C1 segment of cervical spinal cord (tissue), 14 donors: ENCODE measurements around the gene MACROD2.

ENCODE experiments used
- DNase-seq, 14 donors: peaks; one replicate each; lab custom pipeline; 2025; lab: John Stamatoyannopoulos, UW

Gene MACROD2

GRCh38 chr20:14522595-14522994, 527.3 kb downstream of the MACROD2 start:
- DNase-seq, result no peak

GRCh38 chr20:14523090-14523489, 527.8 kb downstream of the MACROD2 start:
- DNase-seq, result no peak

DNA sequence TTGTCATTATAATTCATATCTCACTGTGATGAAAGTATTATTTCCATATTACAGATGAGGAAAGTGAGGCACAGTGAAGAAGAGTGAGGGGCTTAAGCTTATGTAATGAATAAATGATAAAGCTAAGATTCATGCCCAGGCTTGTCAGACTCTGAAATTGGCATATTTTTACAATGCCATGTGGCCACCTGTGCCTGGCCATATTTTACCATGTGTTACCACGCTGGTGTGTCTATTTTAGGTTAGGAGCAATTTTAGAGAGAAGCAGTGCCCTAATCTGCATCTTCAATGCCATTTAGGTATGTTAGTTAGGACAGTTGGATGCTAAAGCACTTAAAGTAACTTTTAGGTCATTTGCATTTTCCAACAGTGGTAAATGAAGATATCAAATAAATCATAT, 530.1 kb downstream of the MACROD2 start:
- DNase-seq, result peak in 1 of 14 donors; percentile 84

GRCh38 chr20:14526891-14527290, 531.6 kb downstream of the MACROD2 start:
- peak in 2 of 14 donors; percentile 4 to 91 for DNase-seq

GRCh38 chr20:14531786-14532185, 536.5 kb downstream of the MACROD2 start:
- DNase-seq, result peak in 1 of 14 donors; percentile 12

- peak in 1 of 14 donors; percentile 32 for DNase-seq
These were observed 541.4 kb downstream of the MACROD2 start for GRCh38 chr20:14536738-14537137.

DNA sequence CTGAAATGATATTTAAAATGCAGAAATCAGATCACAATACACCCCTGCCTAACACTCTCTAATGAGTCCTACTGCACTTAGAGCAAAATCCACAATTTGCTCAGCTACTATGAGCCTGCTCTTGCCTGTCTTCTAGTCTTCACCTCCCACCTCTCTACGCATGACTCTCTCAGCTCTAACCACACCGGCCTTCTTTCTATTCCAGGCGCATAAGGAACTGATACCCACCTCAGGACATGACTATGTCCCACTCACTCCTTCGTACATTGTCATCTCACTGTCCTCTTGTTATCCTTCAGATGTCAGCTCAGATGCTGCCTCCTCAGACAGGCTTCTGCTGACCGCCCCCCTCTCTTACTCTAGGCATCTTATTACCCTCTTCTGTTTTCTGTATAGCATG, 543.1 kb downstream of the MACROD2 start:
- no peak for DNase-seq

DNA sequence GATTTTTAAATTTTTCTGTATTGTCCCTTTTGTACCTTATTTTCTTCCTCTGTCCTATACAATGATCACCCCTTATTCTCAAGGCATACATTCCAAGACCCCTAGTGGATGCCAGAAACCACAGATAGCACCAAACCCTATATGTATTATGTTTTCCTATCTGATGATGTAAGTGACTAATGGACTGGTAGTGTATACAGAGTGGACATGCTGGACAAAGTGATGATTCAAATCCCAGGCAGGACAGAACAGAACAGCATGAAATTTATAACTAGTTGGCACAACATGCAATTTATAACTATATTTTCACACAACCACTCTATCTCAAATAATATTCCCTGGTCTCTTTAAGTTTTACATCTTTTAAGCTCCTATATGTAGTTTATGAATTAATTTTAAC, 547.7 kb downstream of the MACROD2 start:
- DNase-seq, result no peak

DNA sequence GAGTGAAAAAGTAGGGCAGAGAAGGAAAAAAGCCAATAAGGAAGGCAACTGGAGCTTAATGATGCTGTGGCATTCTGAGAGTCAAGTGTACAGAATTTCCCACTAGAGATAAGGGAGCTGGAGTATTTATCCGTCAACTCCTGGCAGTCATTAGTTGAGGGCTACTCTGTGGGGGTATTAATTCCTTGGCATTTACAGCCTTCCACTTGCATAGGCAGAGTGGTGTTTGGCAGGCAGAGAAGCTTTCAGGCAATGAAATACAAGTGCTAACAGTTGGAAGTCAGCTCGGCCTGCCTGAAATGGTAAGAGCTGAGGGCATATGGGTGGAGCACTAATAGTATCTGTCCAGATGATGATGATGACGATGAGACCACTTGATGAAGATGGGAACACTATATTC, 549.4 kb downstream of the MACROD2 start:
- peak in 1 of 14 donors; percentile 53 for DNase-seq

DNA sequence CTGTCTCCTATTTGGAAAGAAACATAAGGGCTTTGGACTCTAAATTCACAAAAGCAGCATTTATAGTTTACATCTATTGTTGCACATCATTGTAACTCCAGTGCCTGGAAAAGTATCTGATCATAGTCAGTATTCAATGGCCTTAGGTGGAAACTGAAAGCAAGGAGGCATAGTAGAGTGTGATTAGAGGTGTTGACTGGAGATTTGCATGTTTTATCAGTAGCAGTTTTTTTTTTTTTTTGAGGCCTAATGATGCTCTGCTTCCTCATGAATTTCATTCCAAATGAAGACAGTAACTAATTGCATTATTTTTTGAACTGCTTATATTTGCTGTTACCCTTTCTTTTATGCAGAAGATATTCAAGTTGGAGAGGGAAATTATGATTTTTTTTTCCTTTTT, 555.3 kb downstream of the MACROD2 start:
- no peak for DNase-seq

GRCh38 chr20:14553774-14554534, 558.6 kb downstream of the MACROD2 start:
- DNase-seq, result no peak

DNA sequence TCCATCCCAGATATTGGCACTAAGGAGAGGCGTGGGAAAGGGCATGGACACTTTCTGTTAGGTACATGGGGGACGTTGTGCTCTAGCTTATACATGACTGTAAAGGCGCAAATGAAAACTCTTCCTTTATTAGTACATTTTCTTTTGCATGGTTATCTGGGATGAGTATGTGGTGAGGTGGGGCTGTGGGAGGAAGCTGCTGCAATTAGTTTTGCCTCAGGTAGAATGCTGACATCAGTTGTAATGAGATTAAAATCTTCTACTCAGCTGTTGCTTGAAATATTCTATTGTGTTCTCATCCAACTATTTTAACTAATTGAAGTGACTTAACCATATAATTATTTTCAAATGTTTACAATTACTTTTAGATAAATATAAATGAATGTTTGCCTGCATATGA, 560.4 kb downstream of the MACROD2 start:
- no peak for DNase-seq

GRCh38 chr20:14556206-14556605, 560.9 kb downstream of the MACROD2 start:
- DNase-seq, result no peak

GRCh38 chr20:14559612-14560011, 564.3 kb downstream of the MACROD2 start:
- no peak for DNase-seq

DNA sequence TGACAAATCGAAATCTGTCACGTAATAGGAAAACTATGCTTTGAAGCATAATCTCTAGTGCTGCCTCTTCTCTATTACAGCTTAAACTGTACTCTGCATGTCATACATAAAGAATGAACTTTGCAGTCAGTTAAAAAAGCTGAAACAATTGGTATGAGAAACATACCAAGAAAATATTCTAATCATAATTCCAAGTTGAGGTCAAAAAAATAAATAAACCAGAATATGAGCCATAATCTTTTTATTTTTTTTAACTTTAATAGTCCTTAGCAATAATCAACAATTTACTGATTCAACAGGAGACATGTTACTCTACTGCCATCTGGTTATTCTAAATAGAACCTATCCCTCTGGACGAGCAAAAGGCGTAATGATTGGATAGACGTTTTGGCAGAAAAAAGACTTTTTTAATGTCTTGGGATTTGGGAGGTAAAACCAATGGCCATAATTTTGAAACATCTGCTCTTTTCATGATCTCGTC, 566.5 kb downstream of the MACROD2 start:
- peak in 1 of 14 donors; percentile 9 for DNase-seq

GRCh38 chr20:14562981-14563380, 567.7 kb downstream of the MACROD2 start:
- DNase-seq, result no peak

DNA sequence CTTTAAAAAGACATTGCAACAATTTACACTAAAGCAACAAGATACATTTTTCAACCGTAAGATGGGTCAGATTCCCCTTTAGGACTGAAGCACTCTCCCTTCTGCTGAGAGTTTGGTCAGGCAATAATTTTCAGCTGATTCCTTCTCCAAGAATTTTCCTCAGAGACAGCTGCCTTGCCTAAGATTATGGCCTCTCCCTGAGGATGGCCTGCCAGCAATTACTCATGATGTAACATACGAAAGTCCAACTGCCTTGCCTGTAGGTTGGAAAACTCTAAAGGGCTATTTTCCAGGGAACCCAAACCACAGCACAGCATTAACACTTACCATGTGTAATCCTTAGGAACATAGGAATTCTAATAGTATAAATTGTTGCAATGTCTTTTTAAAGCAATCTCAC, 571.2 kb downstream of the MACROD2 start:
- DNase-seq, result no peak

DNA sequence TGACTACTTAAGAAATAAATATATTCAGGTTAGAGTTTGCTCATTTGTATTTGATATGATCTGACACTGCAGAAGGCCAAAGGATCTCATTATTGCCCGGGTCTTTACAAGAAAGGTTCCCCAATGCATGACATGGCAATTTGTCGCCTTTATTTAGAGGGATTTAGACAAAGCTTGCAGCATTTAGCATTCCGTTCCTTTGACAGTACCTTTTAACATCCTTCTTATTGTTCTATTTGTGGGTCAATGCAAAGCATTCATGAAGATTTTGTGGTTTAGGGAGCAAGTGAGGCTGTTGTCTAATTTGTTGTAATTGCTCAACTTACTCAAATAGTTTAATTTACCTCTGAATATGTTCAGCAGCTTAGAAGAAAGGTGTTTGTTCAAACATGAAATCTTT, 572.9 kb downstream of the MACROD2 start:
- DNase-seq, result no peak

- no peak for DNase-seq
These were observed 573.4 kb downstream of the MACROD2 start for GRCh38 chr20:14568701-14569100.

DNA sequence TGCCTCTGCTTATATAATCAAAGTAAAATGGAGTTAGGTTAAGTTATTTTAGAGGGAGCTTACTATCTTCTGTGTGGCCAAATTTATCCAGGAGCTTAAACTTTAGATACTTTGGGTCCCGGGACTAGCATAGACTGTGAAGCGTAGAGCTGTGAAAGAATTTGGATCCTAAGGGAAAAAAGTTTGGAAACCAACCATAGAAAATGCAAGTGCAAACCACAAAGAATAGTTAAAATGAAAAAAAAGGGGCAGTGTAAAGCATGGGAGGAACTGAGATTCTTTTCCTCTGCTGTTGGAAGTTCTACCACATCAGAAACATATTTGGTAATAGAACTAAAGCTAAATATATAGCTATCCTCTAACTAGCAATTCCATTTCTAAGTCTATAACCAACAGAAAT, 574.3 kb downstream of the MACROD2 start:
- no peak for DNase-seq

GRCh38 chr20:14570811-14571210, 575.5 kb downstream of the MACROD2 start:
- DNase-seq, result no peak

DNA sequence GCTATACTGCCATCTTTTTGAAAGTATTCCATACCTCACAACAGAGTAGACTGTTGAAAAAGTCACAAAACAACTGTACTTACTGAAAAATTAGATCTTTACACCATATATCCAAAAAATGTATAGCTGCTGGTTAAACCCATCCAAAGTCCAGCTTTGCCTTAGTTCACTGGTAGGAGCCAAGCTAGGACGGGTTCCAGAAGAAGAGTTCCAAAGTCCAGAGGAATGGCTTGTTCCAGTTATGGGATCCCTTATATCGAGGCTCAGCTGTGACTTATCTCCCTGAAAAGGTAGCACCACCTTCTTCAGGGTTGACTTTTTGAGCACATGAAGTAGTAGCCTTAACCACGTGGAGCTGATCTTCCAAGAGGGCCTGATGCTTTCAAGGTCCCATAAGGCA, 578.4 kb downstream of the MACROD2 start:
- no peak for DNase-seq

GRCh38 chr20:14576196-14576877, 581.0 kb downstream of the MACROD2 start:
- no peak for DNase-seq
